Endodermal cell (in vitro differentiated cells): Measurements from ENCODE around the gene ATXN1. TPM values are rescaled to one million over a fixed set of nuclear protein-coding genes. Genes with fewer than 3 reads are reported as not detected.
"Not testable (repeated sequence)": the region's sequence is repeated elsewhere in the genome, so short reads cannot be mapped to it uniquely, and the experiment has no call there.

ENCODE experiments used
- DNase-seq: peaks from one replicate; pipeline ENCODE4 v3.0.0-alpha.2; 2017
- H3K27ac ChIP-seq: 2 replicates; pipeline ENCODE4 v1.5.1; 2013; ENCODE audit warnings: mild to moderate bottlenecking, low read depth, low read length, moderate library complexity
- H3K27me3 ChIP-seq: 2 replicates; pipeline ENCODE4 v1.6.1; 2013; ENCODE audit warnings: mild to moderate bottlenecking, low read length, moderate library complexity; ENCODE audit not compliant: insufficient read depth, control insufficient read depth, poor library complexity, severe bottlenecking
- H3K36me3 ChIP-seq: 2 replicates; pipeline ENCODE4 v1.7.0; 2013; ENCODE audit warnings: mild to moderate bottlenecking, low read length, moderate library complexity; ENCODE audit not compliant: control insufficient read depth, insufficient read depth
- H3K4me1 ChIP-seq: one replicate; pipeline ENCODE4 v1.7.0; 2013; ENCODE audit warnings: low read length; ENCODE audit not compliant: control insufficient read depth, insufficient read depth
- H3K4me3 ChIP-seq: 2 replicates; pipeline ENCODE4 v1.5.1; 2013; ENCODE audit warnings: mild to moderate bottlenecking, low read length, moderate library complexity
- H3K9ac ChIP-seq: 2 replicates; pipeline ENCODE4 v1.6.1; 2013; ENCODE audit warnings: mild to moderate bottlenecking, low read length, moderate library complexity; ENCODE audit not compliant: poor library complexity, severe bottlenecking; ENCODE audit errors: extremely low read depth
- H3K9me3 ChIP-seq: 2 replicates; pipeline ENCODE4 v1.6.1; 2013; ENCODE audit warnings: mild to moderate bottlenecking, low read length, moderate library complexity; ENCODE audit not compliant: control insufficient read depth
- H3K27ac Mint-ChIP-seq: 2 replicates; pipeline ENCODE4 v1.8.0; 2020; ENCODE audit warnings: mixed read lengths
- H3K27me3 Mint-ChIP-seq: 2 replicates; pipeline ENCODE4 v1.8.0; 2021; ENCODE audit warnings: mild to moderate bottlenecking, mixed read lengths; ENCODE audit not compliant: insufficient read depth
- H3K36me3 Mint-ChIP-seq: 2 replicates; pipeline ENCODE4 v1.8.0; 2020; ENCODE audit warnings: low read depth, mixed read lengths
- H3K4me1 Mint-ChIP-seq: 2 replicates; pipeline ENCODE4 v1.8.0; 2020; ENCODE audit warnings: mixed read lengths
- H3K4me3 Mint-ChIP-seq: 2 replicates; pipeline ENCODE4 v1.8.0; 2020; ENCODE audit warnings: mild to moderate bottlenecking, moderate library complexity, mixed read lengths
- H3K9me3 Mint-ChIP-seq: 2 replicates; pipeline ENCODE4 v1.8.0; 2020; ENCODE audit warnings: mild to moderate bottlenecking, mixed read lengths
- CTCF ChIP-seq: fragments of 200-600 bp; sonication (generic); conservative IDR thresholded peaks from 2 replicates; pipeline ENCODE4 v1.5.0; 2021; ENCODE audit warnings: antibody characterized with exemption, mild to moderate bottlenecking
- WGBS, 2 experiments: methylation state at CpG; one replicate each; pipeline versions ENCODE4 v1.1.5 to v1.1.7; 2013; ENCODE audit warnings: missing lambda C conversion rate in 2 of 2, mixed read lengths in 1 of 2; ENCODE audit not compliant: insufficient coverage in 1 of 2, insufficient read length in 1 of 2; 5-methylcytosine and 5-hydroxymethylcytosine counted together
- total RNA-seq, 2 donors: library from RNA; stranded (reverse); fragmentation: NEBNext Ultra II Directional in 1 of 2; extraction: Animal tissue kit (Norgen Biotek cat#: 25700) in 1 of 2; gene quantifications; 2 replicates in 1 of 2; 3 replicates in 1 of 2; pipeline ENCODE4 v1.2.1, GENCODE V29; 2021

The ATXN1 gene
- total RNA-seq, 2 donors from 2014 or later = 10.4 to 15.9 TPM

- no peaks in the 10 kb centered on the region for H3K27me3 Mint-ChIP-seq
- Histone ChIP-seq H3K4me3 (no peak overlapping the region), H3K36me3 (no peaks in the 10 kb centered on the region), H3K4me1 (no peaks in the 10 kb centered on the region), H3K9me3 (no peaks in the 10 kb centered on the region), H3K27ac (no peak overlapping the region), H3K9ac (no peak overlapping the region), H3K27me3 (no peaks in the 10 kb centered on the region)
- no peak overlapping the region for H3K27ac Mint-ChIP-seq
- H3K9me3 Mint-ChIP-seq = no peaks in the 10 kb centered on the region
- H3K4me3 Mint-ChIP-seq = no peak overlapping the region
- TF ChIP-seq CTCF = no peak
- H3K36me3 Mint-ChIP-seq = no peaks in the 10 kb centered on the region
- H3K4me1 Mint-ChIP-seq = no peaks in the 10 kb centered on the region
- no peak for DNase-seq
- 93 to 100% methylated on average over 1 to 2 of the region's 2 CpGs for WGBS, 2 experiments
These were observed 141.5 kb downstream of the ATXN1 start for GRCh38 chr6:16619777-16620176.

GRCh38 chr6:16618962-16619361 lies 142.3 kb downstream of the ATXN1 start:
- no peaks in the 10 kb centered on the region for H3K27me3 Mint-ChIP-seq
- H3K27ac Mint-ChIP-seq = no peak overlapping the region
- Histone ChIP-seq H3K27me3 (no peaks in the 10 kb centered on the region), H3K36me3 (no peaks in the 10 kb centered on the region), H3K9me3 (no peaks in the 10 kb centered on the region), H3K4me1 (no peaks in the 10 kb centered on the region), H3K4me3 (no peak overlapping the region), H3K27ac (no peak overlapping the region), H3K9ac (no peak overlapping the region)
- TF ChIP-seq CTCF = no peak
- no peaks in the 10 kb centered on the region for H3K9me3 Mint-ChIP-seq
- 85% methylated on average over 2 of the region's 2 CpGs; no CpG with 5 or more reads in 1 of the 2 experiments for WGBS, 2 experiments
- no peak for DNase-seq
- H3K4me3 Mint-ChIP-seq = no peak overlapping the region
- H3K4me1 Mint-ChIP-seq = no peaks in the 10 kb centered on the region
- H3K36me3 Mint-ChIP-seq = no peaks in the 10 kb centered on the region

DNA sequence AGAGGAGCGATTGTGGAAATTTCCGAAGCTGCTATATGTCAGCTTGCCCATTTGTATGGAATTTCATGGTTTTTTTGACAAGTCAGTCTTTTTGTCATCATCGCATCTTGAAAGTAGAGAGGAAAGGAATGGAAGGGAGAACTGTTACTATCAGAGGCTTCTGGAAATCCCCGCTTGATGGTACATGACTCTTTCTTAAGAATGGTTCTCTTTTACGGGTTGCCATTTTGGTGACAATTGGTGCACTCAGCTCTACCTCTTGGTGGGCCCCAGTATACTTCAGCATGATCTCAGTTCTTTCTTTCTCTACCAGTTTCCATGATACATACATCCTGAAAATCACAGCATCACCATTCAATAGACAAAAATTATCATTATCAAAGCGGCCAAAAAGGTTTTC lies 146.0 kb downstream of the ATXN1 start:
- H3K4me3 Mint-ChIP-seq = not testable (repeated sequence)

GRCh38 chr6:16614143-16614542 lies 147.1 kb downstream of the ATXN1 start:
- H3K27ac Mint-ChIP-seq, DNase-seq, H3K36me3 ChIP-seq, H3K4me1 ChIP-seq, H3K27me3 ChIP-seq, H3K9me3 ChIP-seq, H3K9me3 Mint-ChIP-seq, H3K4me1 Mint-ChIP-seq, H3K36me3 Mint-ChIP-seq, H3K27ac ChIP-seq, H3K27me3 Mint-ChIP-seq, H3K4me3 ChIP-seq, H3K9ac ChIP-seq, H3K4me3 Mint-ChIP-seq: not testable (repeated sequence)
- WGBS, 2 experiments = 92% methylated on average over 2 of the region's 3 CpGs; no CpG with 5 or more reads in 1 of the 2 experiments

More for the DNA sequence above, 146.0 kb downstream of the ATXN1 start:
- not testable (repeated sequence) for H3K36me3 ChIP-seq, H3K9me3 Mint-ChIP-seq, H3K9ac ChIP-seq, H3K27me3 Mint-ChIP-seq, H3K9me3 ChIP-seq, H3K4me1 Mint-ChIP-seq, DNase-seq, H3K27ac ChIP-seq, H3K36me3 Mint-ChIP-seq, H3K27me3 ChIP-seq, H3K4me1 ChIP-seq, H3K27ac Mint-ChIP-seq, H3K4me3 ChIP-seq
- WGBS, 2 experiments = 99% methylated on average over 3 of the region's 6 CpGs; no CpG with 5 or more reads in 1 of the 2 experiments

- WGBS, 2 experiments = 92 to 100% methylated on average over 1 to 2 of the region's 2 CpGs
- not testable (repeated sequence) for H3K27me3 ChIP-seq, H3K9me3 Mint-ChIP-seq, H3K36me3 Mint-ChIP-seq, DNase-seq, H3K9ac ChIP-seq, H3K36me3 ChIP-seq, H3K9me3 ChIP-seq, H3K4me1 ChIP-seq, H3K4me3 Mint-ChIP-seq, H3K27ac Mint-ChIP-seq, H3K4me3 ChIP-seq, H3K27ac ChIP-seq, H3K27me3 Mint-ChIP-seq, H3K4me1 Mint-ChIP-seq
These were observed 147.8 kb downstream of the ATXN1 start for GRCh38 chr6:16613504-16613903.
